Measurements from ENCODE around the gene CYB5A. TPM values are rescaled to one million over a fixed set of nuclear protein-coding genes. Genes with fewer than 3 reads are reported as not detected.
A peak's percentile ranks its signal among the peaks of the same experiment; 100 is the strongest.

The CYB5A gene
- total and polyA plus RNA-seq, 2 of the 8 experiments (the other 6 are each of a cell fraction or from before 2014, with no cell fraction given), result 154 to 195 TPM

- peak; percentile 44 for TF ChIP-seq SAP30 (IDR thresholded peaks at IDR 0.05; ENCODE audit: insufficient read depth, insufficient replicate concordance, low read length)
- TF ChIP-seq CEBPB (IDR thresholded peaks at IDR 0.05; ENCODE audit: low read depth, low read length), result peak; percentile 81; the same call in 1 of the 2 replicates
- no peak for TF ChIP-seq EZH2 (IDR thresholded peaks at IDR 0.05; ENCODE audit: low read depth, low read length, severe bottlenecking)
- TF ChIP-seq CHD2 (IDR thresholded peaks at IDR 0.05; ENCODE audit: low read length), result peak; percentile 84
- peak; percentile 39; the same call in 1 of the 2 replicates for TF ChIP-seq ATF2 (IDR thresholded peaks at IDR 0.05; ENCODE audit: low read length)
- TF ChIP-seq CHD1 (IDR thresholded peaks at IDR 0.05; ENCODE audit: low read depth, low read length), result no peak
- no peak for TF ChIP-seq YY1 (IDR thresholded peaks at IDR 0.05; ENCODE audit: low read depth, low read length)
- no peak for TF ChIP-seq GTF2F1 (IDR thresholded peaks at IDR 0.05; ENCODE audit: borderline replicate concordance, low read depth, low read length)
- TF ChIP-seq RBBP5 (IDR thresholded peaks at IDR 0.05; ENCODE audit: borderline replicate concordance, low read depth, low read length), result no peak
- TF ChIP-seq ZNF274 (IDR thresholded peaks at IDR 0.05; ENCODE audit: borderline replicate concordance, extremely low read depth, low read length), result no peak
- peak; percentile 42; the same call in 1 of the 2 replicates for TF ChIP-seq CREB1 (IDR thresholded peaks at IDR 0.05)
- no peak for TF ChIP-seq TEAD4 (IDR thresholded peaks at IDR 0.05; ENCODE audit: low read depth, low read length)
- TF ChIP-seq BCL11A (IDR thresholded peaks at IDR 0.05; ENCODE audit: low read depth in 2 of 2, low read length in 2 of 2), result no peak
- peak in 1 of 2 experiments; percentile 10; a peak in 1 of 4 replicates for TF ChIP-seq RAD21 (IDR thresholded peaks at IDR 0.05 in 1 of 2, conservative IDR thresholded peaks at IDR 0.05 in 1 of 2; ENCODE audit: low read depth in 2 of 2, low read length in 2 of 2)
- TF ChIP-seq POLR2AphosphoS5 (IDR thresholded peaks at IDR 0.05; ENCODE audit: low read depth, low read length), result no peak
- TF ChIP-seq MAFK (IDR thresholded peaks at IDR 0.05; ENCODE audit: low read depth, low read length), result no peak
- no peak for TF ChIP-seq BRCA1 (IDR thresholded peaks at IDR 0.05; ENCODE audit: low read depth, low read length)
- no peak for TF ChIP-seq CBX5 (IDR thresholded peaks at IDR 0.05; ENCODE audit: low read depth, low read length)
- TF ChIP-seq JUND (IDR thresholded peaks at IDR 0.05; ENCODE audit: low read length), result no peak
- no peak for TF ChIP-seq TAF7 (optimal IDR thresholded peaks at IDR 0.05; ENCODE audit: borderline replicate concordance, low read depth, low read length)
- TF ChIP-seq SRF (IDR thresholded peaks at IDR 0.05; ENCODE audit: low read depth, low read length), result no peak
- no peak for TF ChIP-seq GABPA (IDR thresholded peaks at IDR 0.05; ENCODE audit: borderline replicate concordance, insufficient read depth, low read length)
- no peak for TF ChIP-seq CTBP2 (IDR thresholded peaks at IDR 0.05; ENCODE audit: borderline replicate concordance, insufficient read depth, insufficient read length, low read length)
Measured at GRCh38 chr18:74291771-74292540, at the start of gene CYB5A (continued).

All from H1 (cell line).